GM21515 (cell line): ENCODE measurements around the gene BICD1.
A peak's percentile ranks its signal among the peaks of the same experiment; 100 is the strongest.

Experiments
- ATAC-seq: cut with Tn5 transposase; IDR thresholded peaks from one replicate; pipeline ENCODE4 v1.9.1; 2021; ENCODE audit not compliant: unreplicated experiment

The BICD1 gene

GRCh38 chr12:32240162-32240561 is 133.5 kb downstream of the BICD1 start:
- ATAC-seq, result no peak

GRCh38 chr12:32240831-32241230 is 134.2 kb downstream of the BICD1 start:
- no peak for ATAC-seq

GRCh38 chr12:32242641-32243040 is 136.0 kb downstream of the BICD1 start:
- no peak for ATAC-seq

- no peak for ATAC-seq
Observed at GRCh38 chr12:32248441-32249140, 141.9 kb downstream of the BICD1 start.

GRCh38 chr12:32249777-32250176 is 143.1 kb downstream of the BICD1 start:
- ATAC-seq, result no peak

GRCh38 chr12:32252199-32253073 is 145.8 kb downstream of the BICD1 start:
- ATAC-seq, result peak; percentile 76

GRCh38 chr12:32253154-32253790 is 146.6 kb downstream of the BICD1 start:
- ATAC-seq, result no peak

GRCh38 chr12:32254260-32254956 is 147.8 kb downstream of the BICD1 start:
- no peak for ATAC-seq

GRCh38 chr12:32255588-32255987 is 148.9 kb downstream of the BICD1 start:
- ATAC-seq, result no peak

- ATAC-seq, result no peak
Observed at GRCh38 chr12:32257695-32258496, 151.2 kb downstream of the BICD1 start.

GRCh38 chr12:32260696-32261095 is 154.0 kb downstream of the BICD1 start:
- ATAC-seq, result no peak

GRCh38 chr12:32261638-32262037 is 155.0 kb downstream of the BICD1 start:
- no peak for ATAC-seq

- ATAC-seq, result peak; percentile 62
Observed at GRCh38 chr12:32264961-32265360, 158.3 kb downstream of the BICD1 start.

- no peak for ATAC-seq
Observed at GRCh38 chr12:32265456-32265855, 158.8 kb downstream of the BICD1 start.

GRCh38 chr12:32265951-32266350 is 159.3 kb downstream of the BICD1 start:
- ATAC-seq, result peak; percentile 60

- no peak for ATAC-seq
Observed at GRCh38 chr12:32266756-32267155, 160.1 kb downstream of the BICD1 start.

- no peak for ATAC-seq
Observed at GRCh38 chr12:32270818-32271710, 164.4 kb downstream of the BICD1 start.

- peak; percentile 39 for ATAC-seq
Observed at GRCh38 chr12:32272465-32272864, 165.8 kb downstream of the BICD1 start.

GRCh38 chr12:32273063-32273522 is 166.4 kb downstream of the BICD1 start:
- ATAC-seq, result peak; percentile 60
